GM19397 (cell line): ENCODE results near the gene HOXD12.

Experiments
- ATAC-seq: cut with Tn5 transposase; IDR thresholded peaks from one replicate; pipeline ENCODE4 v1.9.1; 2021; ENCODE audit warnings: mild to moderate bottlenecking, moderate library complexity; ENCODE audit not compliant: unreplicated experiment

Gene HOXD12, protein sequence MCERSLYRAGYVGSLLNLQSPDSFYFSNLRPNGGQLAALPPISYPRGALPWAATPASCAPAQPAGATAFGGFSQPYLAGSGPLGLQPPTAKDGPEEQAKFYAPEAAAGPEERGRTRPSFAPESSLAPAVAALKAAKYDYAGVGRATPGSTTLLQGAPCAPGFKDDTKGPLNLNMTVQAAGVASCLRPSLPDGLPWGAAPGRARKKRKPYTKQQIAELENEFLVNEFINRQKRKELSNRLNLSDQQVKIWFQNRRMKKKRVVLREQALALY

DNA sequence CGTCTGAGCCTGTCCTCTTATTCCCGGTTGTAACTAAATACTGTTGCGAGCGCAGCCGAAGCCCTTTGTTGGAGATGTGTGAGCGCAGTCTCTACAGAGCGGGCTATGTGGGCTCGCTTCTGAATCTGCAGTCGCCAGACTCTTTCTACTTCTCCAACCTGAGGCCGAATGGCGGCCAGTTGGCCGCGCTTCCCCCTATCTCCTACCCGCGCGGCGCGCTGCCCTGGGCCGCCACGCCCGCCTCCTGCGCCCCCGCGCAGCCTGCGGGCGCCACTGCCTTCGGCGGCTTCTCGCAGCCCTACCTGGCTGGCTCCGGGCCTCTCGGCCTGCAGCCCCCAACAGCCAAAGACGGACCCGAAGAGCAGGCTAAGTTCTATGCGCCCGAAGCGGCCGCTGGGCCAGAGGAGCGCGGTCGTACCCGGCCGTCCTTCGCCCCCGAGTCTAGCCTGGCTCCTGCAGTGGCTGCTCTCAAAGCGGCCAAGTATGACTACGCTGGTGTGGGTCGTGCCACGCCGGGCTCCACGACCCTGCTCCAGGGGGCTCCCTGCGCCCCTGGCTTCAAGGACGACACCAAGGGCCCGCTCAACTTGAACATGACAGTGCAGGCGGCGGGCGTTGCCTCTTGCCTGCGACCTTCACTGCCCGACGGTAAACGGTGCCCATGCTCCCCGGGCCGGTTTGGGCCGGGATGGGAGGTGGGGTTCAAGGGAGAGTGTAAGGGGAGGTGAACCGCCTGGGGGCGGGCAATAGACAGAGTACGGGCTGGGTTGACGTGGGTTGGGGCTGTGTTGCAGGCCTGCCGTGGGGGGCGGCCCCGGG is at the start of gene HOXD12:
TSS of gene HOXD12 (plus strand) at position 68 of the 819 bp plus-strand sequence. CDS start at position 75, 7 bp downstream.
- ATAC-seq: no peak

DNA sequence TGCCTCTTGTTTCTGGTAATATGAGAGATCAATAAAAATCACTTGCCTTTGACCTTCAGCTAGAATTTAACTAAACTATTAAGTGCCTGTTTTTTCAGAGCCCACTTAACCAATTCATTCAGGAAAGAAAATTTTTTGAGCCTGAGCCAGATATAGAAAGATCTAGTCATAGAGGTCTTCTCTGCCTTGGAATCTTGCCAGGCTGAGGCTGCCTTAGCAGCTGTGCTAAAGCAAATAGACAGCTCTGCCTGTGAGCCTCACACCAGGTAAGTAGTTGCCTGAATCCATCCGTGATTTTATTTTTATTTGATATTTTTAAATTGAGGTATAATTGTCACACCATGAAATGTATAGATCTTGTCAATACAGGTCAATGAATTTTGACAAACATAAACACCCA is 43.2 kb upstream of the HOXD12 start:
- ATAC-seq: no peak

DNA sequence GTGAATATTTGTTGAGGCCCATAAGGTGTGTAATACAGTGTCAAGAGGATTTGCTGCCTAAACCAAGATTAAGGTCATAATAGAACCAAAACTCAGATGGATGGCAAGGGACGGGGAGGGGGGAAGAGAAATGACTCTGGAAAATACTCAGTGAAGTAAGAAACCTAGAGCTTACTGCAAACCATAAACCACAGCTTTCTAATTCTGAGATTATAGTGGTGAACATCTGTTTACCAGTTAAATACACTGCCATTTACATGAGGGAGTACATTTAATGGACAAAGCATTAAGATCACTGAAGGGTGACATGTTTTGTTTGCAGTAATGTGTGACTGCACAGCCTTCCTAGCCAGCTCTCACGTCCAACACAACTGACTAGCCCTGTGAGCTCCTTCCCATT is 35.6 kb upstream of the HOXD12 start:
- ATAC-seq: no peak

DNA sequence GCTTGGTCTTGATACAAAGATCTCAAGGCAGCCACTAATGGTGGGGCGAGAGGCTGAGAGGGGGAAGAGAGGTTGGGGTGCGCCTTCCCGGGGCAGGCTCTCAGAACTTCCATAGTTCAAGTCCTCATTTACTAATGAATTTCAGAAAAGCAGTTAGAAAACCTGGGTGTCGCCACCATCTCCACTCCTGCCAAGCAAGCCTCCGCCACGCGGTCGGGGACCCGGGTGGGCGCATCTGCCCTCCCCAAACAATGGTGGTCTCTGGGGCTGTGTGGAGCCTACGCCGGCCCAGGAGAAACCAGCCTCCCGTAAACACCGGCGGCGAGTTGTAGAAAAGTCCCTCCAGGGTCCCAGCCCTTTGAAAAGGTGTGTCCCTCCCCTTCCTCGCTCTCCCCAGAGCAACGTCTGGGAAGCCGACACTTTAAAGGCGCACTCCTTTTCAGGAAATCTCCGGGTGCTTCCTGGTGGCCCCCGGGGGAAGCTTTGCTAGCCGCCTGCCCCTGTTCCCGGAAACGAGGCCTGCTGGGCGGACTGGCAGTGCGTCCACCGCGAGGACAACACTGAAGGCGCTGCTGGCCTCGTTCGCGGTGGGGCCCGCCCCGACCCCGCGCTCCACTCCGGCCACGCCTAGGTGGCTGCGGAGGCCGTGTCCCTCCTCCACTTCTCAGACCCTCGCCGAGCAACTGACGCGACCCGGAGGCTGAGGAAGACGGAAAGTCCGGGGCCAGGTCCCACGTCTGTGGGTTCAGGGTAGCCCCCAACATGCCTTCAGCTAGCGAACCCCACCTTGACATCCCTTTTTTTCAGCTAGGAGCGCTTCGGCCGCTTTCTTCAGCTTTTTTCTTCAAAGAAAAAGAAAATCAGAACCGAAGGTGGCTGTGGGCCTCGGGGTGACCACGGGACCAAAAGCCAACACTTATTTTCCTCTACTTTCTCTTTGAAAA is 32.7 kb upstream of the HOXD12 start:
- no peak for ATAC-seq

DNA sequence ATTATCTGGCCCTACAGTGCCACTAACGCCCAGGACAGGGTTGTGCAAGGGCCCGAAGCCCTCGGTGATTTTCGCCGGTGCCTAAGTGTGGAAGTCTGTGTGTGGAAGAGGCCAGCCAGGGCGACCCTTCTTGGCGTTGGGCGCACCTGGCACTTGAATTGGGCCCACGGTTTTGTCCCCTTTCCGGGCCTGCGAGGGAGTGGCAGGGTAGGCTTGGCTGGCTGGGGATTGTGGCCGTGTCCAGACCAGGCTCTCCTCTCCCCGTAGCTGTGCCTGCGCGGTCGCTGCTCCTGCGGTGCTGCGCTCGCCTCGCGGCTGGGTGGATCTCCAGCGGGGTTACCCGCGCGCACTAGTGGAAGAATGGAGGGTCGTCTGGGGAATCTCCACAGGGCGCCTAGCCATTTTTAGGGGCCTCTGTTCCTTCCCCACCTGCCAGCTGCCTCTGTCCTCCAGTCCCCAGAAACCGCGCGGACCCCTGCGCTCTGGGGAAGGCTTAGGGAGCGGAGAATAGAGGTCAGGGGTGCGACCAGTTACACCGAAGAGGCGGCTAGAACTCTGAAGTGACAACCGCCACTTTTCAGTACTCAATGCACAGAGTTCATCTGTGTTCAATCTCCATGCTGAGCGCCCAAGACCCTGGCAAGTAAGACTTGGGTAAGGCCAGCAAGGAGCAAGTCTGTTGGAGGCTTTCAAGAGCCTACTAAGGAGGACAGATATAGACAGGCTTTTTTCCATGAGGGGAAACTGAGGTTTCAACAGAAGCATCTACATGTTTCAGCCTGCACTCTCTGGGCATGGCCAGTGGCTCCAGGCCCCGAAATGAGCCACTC is 31.8 kb upstream of the HOXD12 start:
- no peak for ATAC-seq

DNA sequence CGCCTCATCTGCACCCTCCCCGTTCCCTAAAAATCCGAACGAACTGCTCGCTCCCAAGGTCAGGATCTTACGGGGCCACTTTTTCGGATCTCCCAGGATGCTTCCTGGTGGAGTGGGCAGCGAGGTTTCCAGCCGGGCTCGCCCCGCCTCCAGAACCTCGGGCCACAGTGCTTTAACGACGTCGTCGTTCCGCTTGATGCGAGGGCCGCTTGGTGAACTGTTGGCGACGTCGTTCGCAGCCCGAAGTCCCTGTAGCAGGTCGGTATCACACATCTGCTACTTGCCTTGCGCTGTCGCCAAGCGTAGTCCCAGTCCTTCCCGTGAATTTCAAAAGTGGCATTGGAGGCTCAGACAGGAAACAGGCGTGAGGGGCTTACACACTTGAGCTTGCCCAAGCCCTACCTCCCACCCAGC is 31.2 kb upstream of the HOXD12 start:
- no peak for ATAC-seq

DNA sequence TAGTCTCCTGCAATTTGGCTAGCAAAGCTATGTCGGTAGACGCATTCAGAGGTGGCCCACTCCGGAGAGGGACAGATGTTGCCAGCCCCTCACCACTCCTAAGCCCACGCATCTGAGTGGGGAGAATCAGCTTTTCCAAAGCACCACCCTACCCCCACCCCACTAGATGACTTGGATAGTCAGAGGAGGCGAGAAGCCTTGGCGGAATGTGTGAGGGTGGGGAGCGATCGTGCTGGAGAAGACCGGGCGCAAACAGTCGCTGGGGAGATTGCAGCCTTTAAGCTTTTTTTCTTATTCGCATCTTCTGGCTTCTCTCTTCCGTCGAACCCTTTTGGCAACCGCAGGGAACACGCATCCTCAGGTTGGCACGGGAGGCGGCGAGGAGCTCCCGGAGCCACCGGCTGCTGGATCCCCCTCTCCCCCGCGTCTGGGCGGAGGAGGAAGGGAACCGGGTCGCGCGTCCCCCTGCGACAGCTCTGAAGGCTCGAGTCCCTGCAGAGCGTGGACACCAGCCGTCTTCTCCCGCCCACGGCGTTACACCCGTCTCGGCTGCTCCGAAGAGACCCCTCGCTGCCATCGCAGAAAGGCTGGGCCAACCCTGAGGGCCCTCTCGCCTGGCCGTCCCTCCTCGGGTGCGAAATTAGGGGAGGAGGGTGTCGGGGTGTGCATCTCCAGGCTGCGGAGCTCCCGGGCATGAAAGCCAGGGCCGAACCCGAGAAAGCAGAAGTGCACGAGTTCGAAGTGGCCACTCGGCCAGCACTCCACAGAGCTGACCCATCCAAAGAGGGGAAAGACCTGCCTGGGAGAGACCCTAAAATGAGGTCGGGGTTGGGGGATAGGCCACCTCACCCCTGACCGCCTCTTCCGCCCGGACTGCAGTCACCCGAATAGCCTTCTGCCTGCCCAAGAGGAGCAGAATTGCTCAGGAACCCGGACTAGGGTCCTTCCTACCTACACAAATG is 28.0 kb upstream of the HOXD12 start:
- ATAC-seq: no peak

DNA sequence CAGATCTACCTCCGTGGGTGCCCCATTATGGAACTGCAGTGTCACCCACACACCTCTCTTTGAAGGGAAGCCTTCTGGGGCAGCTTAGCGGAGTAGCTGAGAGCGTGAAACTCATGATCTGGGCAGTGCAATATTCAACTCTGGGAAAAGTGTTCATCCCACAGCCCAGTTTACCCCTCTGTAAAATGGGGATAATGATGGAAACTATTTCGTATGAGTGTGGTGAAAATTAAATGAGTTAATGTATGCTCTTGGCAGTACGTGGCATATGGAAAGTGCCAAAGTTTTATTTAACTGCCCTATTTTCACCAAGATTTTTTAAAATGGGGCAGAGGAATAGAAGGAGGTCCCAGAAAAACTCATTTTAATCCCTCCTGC is 27.3 kb upstream of the HOXD12 start:
- ATAC-seq: no peak

DNA sequence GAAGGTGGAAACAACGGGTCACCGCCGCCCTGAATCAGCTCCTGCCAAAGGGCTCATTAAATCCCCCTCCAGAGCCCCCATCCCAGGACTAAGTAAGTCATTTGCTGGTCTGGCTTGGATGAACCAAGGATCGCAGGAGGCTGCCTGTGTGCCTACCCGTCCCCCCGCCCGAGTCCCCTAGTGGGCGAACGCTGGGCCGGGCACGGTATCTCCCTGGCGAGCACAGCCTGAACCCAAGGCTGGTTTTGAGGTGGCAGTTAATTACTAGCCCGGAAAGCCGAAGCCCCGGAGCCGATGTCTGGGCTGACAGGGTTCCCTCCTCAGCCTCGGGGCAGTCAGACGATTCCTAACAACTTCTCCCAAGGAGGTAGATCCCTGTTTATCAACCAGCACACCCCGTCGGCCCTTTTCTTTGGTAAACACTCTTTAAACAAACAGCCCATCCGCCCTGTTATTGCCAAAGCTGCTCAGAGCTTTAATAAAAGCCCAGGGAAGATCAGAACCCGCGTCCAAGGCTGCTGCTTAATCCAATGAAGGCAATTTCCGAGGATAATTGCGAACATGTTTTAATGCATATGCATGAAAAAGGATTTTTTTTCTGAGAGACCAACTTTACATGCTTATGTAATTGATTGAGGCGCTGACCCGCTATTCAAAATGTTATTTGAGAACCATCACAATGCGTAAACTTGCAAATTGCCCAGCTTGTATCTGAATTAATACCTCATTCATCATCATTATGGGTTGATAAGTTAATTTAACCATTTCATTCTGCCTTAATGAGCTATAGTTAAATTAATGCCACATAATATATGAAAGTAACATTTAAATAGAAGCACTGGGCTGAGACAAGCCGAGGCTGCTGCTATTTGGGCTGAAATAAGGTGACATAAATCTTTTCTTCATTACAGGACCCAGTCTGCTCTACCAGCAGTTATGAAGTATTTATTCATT is 26.4 kb upstream of the HOXD12 start:
- no peak for ATAC-seq

DNA sequence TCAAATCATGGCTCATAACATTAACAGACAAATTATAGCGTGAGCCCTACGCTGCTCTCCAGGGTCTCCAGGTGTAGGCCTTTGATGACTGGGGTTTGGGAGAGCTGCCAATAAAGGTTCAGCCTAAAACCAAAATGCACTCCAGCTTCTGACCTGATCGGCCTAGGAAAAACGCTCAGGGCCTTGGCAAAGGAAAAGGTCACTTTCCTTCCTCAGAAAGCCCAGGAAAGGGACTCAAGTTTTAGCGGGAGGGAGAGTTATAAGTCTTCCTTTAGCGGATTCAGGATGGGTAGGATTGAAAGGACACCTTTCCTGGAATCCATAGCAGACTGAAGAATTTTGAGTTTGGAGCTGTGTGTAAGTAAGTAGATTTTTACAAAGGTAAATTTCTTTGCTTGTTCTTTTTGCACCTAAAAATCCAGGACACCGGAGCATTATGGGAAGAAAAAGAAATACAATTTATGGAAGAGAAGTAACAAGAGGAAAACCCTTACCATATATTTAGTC is 24.6 kb upstream of the HOXD12 start:
- ATAC-seq: no peak

DNA sequence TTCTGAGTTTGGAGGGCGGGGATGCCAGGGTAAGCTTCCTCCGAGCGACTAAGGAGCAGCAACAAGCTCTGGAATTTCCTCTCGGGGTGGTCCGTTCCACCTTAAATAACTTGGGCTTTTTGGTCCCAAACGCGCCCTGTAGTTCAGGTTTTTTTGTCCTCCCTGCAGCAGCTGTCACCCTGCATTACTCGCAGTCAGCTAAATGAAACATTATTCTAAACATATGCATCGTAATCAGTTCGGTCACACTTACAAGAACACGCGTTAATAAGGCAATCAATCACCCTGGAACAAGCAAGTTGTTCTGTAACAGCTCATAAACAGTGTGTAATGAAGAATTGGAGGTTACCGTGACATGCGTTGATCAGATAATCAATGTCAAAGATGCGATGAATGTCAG is 24.1 kb upstream of the HOXD12 start:
- ATAC-seq: no peak

DNA sequence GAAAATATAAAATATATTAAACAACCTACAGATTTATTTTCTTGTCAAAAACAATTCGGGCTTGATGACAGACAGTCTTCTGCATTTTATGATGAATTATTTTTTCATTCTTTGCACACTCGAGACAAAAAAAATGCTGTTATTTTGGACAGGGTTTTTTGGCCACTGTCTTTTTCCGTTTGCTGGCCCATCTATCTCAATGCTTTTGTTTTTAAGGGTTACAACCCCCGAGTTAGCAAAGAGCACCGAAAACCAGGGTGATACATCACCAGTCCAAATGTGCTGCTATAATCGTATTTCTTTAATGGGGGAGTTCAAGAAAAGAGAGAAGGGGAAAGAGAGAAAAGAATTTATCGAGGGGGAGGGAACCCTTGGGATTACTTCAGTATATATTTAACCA is 23.5 kb upstream of the HOXD12 start:
- ATAC-seq: no peak

DNA sequence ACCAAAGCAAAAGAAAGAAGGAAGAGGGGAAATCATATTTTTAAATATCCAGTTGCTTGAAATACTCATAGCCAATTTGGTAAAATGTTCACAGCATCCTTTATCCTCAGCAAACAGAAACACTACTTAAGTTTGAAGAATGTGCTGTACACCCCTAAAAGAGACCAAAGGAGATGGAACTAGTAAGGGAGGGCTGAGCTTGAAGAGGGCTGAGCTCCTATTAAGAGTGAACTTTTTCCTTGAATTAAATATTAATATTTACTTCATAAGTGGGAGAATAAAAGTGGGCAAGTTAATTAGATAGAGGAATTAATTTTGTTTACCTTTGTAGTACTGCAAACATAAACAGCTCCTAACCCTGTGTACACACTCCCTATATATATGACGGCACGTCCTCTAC is 22.8 kb upstream of the HOXD12 start:
- ATAC-seq: no peak

DNA sequence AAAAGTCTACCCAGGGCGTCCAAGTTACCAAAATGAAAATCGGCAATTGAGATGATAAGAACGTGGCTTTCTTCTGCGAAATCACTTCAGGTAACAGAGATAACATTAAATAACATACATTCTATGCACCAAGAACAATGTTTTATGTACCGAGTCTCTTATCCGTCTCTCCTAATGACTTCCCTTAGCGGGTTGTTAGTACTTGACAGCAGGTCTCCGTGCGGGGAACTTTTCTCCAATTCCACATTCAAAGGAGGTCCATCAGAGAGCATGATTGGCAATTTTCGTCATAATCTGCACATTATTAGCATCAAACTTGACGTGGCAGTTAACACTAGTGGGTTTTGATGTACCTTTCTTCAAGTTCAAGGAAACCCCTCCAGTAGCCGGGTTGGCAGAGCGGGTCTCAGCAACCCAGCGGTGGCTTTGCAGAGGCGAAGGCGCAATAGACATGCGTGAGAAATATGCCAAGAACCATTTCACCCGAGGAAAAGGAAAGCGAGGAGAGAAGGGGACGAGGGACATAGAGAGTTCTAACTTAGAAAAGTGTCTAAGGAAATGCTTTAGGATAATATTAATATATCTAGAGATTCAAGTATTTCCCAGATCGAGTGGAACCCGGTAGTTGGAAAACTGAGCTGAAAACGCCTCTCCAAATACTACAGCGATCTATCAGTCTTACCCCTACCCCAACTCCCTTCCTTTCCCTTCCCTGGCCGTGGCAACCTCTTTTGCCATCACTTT is 20.9 kb upstream of the HOXD12 start:
- ATAC-seq: no peak

DNA sequence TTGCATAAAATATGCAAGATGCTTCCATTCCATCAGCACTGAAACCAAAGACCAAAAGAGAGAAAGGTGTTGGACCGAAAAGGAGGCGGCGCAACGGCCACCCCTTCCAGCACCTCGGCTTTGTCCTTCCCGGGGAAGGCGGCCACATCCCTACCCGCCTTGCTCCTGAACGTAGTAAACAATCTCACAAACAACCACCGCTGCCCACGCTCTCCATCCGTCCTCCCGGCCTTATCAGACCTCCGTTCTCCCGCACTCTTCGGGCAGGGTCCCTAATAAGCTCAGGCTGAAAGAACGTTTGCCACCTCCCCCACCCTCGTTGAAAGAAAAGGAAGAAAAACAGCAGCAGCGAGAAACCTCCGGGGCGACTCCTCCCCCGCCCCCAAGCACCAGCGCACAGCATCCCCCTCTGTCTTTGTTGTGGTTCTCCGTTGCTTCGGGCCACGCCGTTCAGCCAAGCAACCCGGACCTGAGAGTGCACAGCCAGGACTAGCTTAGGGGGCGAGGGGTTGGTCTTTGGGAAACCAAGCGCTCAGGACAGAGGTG is 20.2 kb upstream of the HOXD12 start:
- no peak for ATAC-seq

DNA sequence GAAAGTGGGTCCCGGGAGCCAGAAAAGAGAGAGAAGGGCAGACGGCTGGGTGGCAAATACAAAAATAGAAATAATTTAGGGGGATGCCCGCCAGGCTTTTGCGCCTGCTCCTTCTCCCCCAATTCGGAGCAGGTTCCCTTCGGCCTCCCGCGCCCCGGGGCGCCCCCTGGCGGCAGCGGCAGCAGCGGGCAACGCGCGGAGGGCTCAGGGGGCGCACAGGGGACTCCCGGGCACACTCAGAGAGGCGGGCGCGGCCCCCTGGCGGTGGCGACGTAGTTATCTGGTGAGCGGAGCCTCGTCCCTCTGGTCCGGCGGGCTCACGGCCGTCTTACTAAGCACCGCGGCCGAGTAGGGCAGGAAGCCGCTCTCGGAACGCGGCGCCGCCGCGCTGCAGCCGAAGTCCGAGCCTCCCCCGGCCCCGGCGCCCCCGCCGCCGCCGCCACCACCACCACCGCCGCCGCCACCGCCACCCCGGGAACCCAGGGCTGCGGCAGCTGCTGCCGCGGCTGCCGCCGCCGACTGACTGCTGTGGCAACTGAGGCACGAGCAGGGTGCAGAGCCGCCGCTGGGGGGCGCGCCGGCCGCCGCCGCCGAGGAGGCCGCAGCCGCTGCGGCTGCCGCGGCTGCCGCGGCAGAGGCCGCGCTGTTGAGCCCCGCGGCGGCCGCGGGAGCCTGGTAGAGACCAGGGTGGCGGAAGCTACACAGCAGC is 19.6 kb upstream of the HOXD12 start:
- no peak for ATAC-seq
